GM12878 (cell line): ENCODE results near the gene ATP2C2. TPM values are rescaled to one million over a fixed set of nuclear protein-coding genes. Genes with fewer than 3 reads are reported as not detected.

Experiments used
- ATAC-seq: fragments of 200-7000 bp; cut with Tn5 transposase; 3 replicates; pipeline ENCODE4 v1.9.1; 2020; ENCODE audit warnings: mild to moderate bottlenecking, moderate library complexity
- BruUV-seq: library from RNA; stranded (reverse); fragments of 400-500 nt; replicated peaks from 2 replicates; lab custom pipeline; 2021; lab: Mats Ljungman, UMichigan
- CTCF ChIA-PET: fragments of 300-600 bp; sonication (Branson Sonifier 250); formaldehyde crosslinking; extraction: SDS; loops from one replicate; lab custom pipeline; 2021; ENCODE audit warnings: inconsistent platforms; lab: Yijun Ruan, JAX
- POLR2A ChIA-PET: fragments of 350-600 bp; formaldehyde crosslinking; extraction: SDS; loops from one replicate; lab custom pipeline; 2021; ENCODE audit warnings: inconsistent platforms; lab: Charles Lee
- RAD21 ChIA-PET: fragments of 300-600 bp; sonication (Branson Sonifier 250); formaldehyde crosslinking; loops from one replicate; lab custom pipeline; 2023; ENCODE audit warnings: antibody characterized with exemption; ENCODE audit not compliant: unreplicated experiment; lab: Charles Lee
- SMC1A ChIA-PET: fragments of 300-600 bp; sonication (Branson Sonifier 250); formaldehyde crosslinking; loops from one replicate; lab custom pipeline; 2023; ENCODE audit not compliant: unreplicated experiment, uncharacterized antibody; lab: Charles Lee
- DNase-seq: peaks from one replicate; pipeline ENCODE4 v3.0.0-alpha.2; 2011; ENCODE audit warnings: low read depth, low spot score
- FAIRE-seq: peaks from 3 replicates; lab custom pipeline; 2011; peaks lifted over from hg19 to GRCh38; lab: Jason Lieb, UNC
- H2AFZ ChIP-seq: 2 replicates; pipeline ENCODE4 v1.6.0; 2011; ENCODE audit warnings: low read depth, low read length, control low read depth; ENCODE audit not compliant: control insufficient read depth
- H3K27ac ChIP-seq: 2 replicates; pipeline ENCODE4 v1.5.1; 2011; ENCODE audit warnings: control low read depth; ENCODE audit not compliant: control insufficient read depth, insufficient read depth
- H3K27me3 ChIP-seq, 2 experiments: replicated peaks in 1 of 2; 2 replicates each; pipeline versions ENCODE4 v1.6.0 to v1.6.1; 2011; ENCODE audit warnings: low read length in 1 of 2; ENCODE audit not compliant: control insufficient read depth in 2 of 2, insufficient read depth in 2 of 2
- H3K36me3 ChIP-seq, 2 experiments: 2 replicates each; pipeline ENCODE4 v1.5.1; 2011; ENCODE audit warnings: low read length in 1 of 2; ENCODE audit not compliant: control insufficient read depth in 2 of 2, insufficient read depth in 2 of 2
- H3K4me1 ChIP-seq: 2 replicates; pipeline ENCODE4 v1.6.1; 2011; ENCODE audit warnings: mild to moderate bottlenecking, low read length, moderate library complexity, mixed read lengths; ENCODE audit not compliant: control insufficient read depth, insufficient read depth
- H3K4me2 ChIP-seq: 2 replicates; pipeline ENCODE4 v1.6.0; 2011; ENCODE audit warnings: control low read depth; ENCODE audit not compliant: control insufficient read depth, insufficient read depth
- H3K4me3 ChIP-seq: fragments of 200-600 bp; sonication (generic); 2 replicates; pipeline ENCODE4 v1.5.1; 2016
- H3K79me2 ChIP-seq: 2 replicates; pipeline ENCODE4 v1.6.0; 2011; ENCODE audit warnings: low read length; ENCODE audit not compliant: control insufficient read depth, insufficient read depth
- H3K9ac ChIP-seq: 2 replicates; pipeline ENCODE4 v1.8.0; 2011; ENCODE audit warnings: low read length, control low read depth, mixed read lengths; ENCODE audit not compliant: control insufficient read depth, insufficient read depth
- H3K9me3 ChIP-seq: replicated peaks from 3 replicates; pipeline ENCODE4 v1.5.1; 2011; ENCODE audit warnings: mild to moderate bottlenecking, low read length; ENCODE audit not compliant: control insufficient read depth, insufficient read depth
- H4K20me1 ChIP-seq: 2 replicates; pipeline ENCODE4 v1.6.0; 2011; ENCODE audit not compliant: control insufficient read depth, insufficient read depth
- BMI1 ChIP-seq: fragments of 450-650 bp; IDR thresholded peaks from 2 replicates; pipeline ENCODE4 v1.6.1; 2016; ENCODE audit warnings: mild to moderate bottlenecking, moderate library complexity, borderline replicate concordance
- CBX5 ChIP-seq: sonication (generic); IDR thresholded peaks from 2 replicates; pipeline ENCODE4 v1.6.1; 2016; ENCODE audit warnings: low read depth, moderate library complexity, mild to moderate bottlenecking, inconsistent platforms
- FOS ChIP-seq: IDR thresholded peaks from 3 replicates; pipeline ENCODE4 v1.6.1; 2011; ENCODE audit warnings: borderline replicate concordance; ENCODE audit not compliant: insufficient read length; ENCODE audit errors: extremely low read depth
- FOXM1 ChIP-seq: IDR thresholded peaks from 2 replicates; pipeline ENCODE4 v1.6.1; 2012; ENCODE audit warnings: low read depth, mild to moderate bottlenecking, inconsistent platforms, low read length, moderate library complexity
- IKZF2 ChIP-seq, 2 experiments: fragments of 450-650 bp; IDR thresholded peaks; 2 replicates each; pipeline ENCODE4 v1.6.1; 2017; ENCODE audit warnings: mild to moderate bottlenecking in 2 of 2, moderate library complexity in 2 of 2
- MEF2A ChIP-seq: IDR thresholded peaks from 2 replicates; pipeline ENCODE4 v1.6.1; 2011; ENCODE audit warnings: low read depth, mild to moderate bottlenecking, low read length, moderate library complexity; ENCODE audit not compliant: insufficient read depth
- MTA2 ChIP-seq: fragments of 450-650 bp; IDR thresholded peaks from 2 replicates; pipeline ENCODE4 v1.6.1; 2016; ENCODE audit warnings: low read depth, mild to moderate bottlenecking, moderate library complexity
- POLR2AphosphoS5 ChIP-seq: IDR thresholded peaks from 2 replicates; pipeline ENCODE4 v1.6.1; 2011; ENCODE audit warnings: mild to moderate bottlenecking, low read length, inconsistent platforms
- POU2F2 ChIP-seq: IDR thresholded peaks from 3 replicates; pipeline ENCODE4 v1.6.1; 2011; ENCODE audit warnings: low read depth, mild to moderate bottlenecking, low read length, borderline replicate concordance
- RCOR1 ChIP-seq: conservative IDR thresholded peaks from 2 replicates; pipeline ENCODE4 v1.6.1; 2012; ENCODE audit warnings: low read depth, low read length, improper control_type of control experiment
- STAT3 ChIP-seq: IDR thresholded peaks from 2 replicates; pipeline ENCODE4 v1.6.1; 2011; ENCODE audit warnings: low read depth, low read length, improper control_type of control experiment
- WGBS: methylation state at CpG from one replicate; pipeline ENCODE4 v1.1.6; 2016; ENCODE audit warnings: low lambda C conversion rate; ENCODE audit not compliant: insufficient replicate concordance, insufficient coverage; ENCODE audit errors: missing lambda C conversion rate; 5-methylcytosine and 5-hydroxymethylcytosine counted together
- in situ Hi-C: fragments of 300-500 bp; cut with MboI; formaldehyde crosslinking; loops from 9 replicates; pipeline ENCODE4 v1.14.3; 2018; ENCODE audit warnings: mixed read lengths
- intact Hi-C: fragments of 100-400 bp; cut with micrococcal nuclease; formaldehyde crosslinking; loops from one replicate; pipeline ENCODE4 v1.14.2; 2022; ENCODE audit not compliant: unreplicated experiment
- polyA plus RNA-seq, 11 experiments: library from polyadenylated mRNA; depleted of rRNA in 4 of 11; unstranded in 6 of 11; stranded (reverse) in 5 of 11; fragments of >200 nt; fragmentation: Nextera tagmentation in 4 of 11; fragmentation: Illumina TruSeq in 1 of 11; extraction: Ambion mirVana in 4 of 11; extraction: Trizol in 1 of 11; gene quantifications; 1 replicate in 1 of 11; 2 replicates in 10 of 11; pipeline versions ENCODE4 v1.2.1 to v1.2.3, GENCODE V29; 2011 to 2016; ENCODE audit warnings: inconsistent platforms in 2 of 11, missing spikeins in 2 of 11, low read depth in 1 of 11
- total RNA-seq, 4 experiments: library from RNA; depleted of rRNA in 3 of 4; stranded (reverse); fragments of >200 nt in 3 of 4; fragmentation: Illumina TruSeq in 1 of 4; extraction: Trizol in 1 of 4; gene quantifications; 2 replicates each; pipeline versions ENCODE4 v1.2.1 to v1.2.3, GENCODE V29; 2013 to 2021
- TF ChIP-seq, protein P1 (sequence below): IDR thresholded peaks from 2 replicates; pipeline ENCODE4 v1.6.1; 2011; ENCODE audit warnings: low read depth, mild to moderate bottlenecking, low read length, moderate library complexity, borderline replicate concordance; ENCODE audit errors: extremely low read depth
- TF ChIP-seq, protein P2 (sequence below): fragments of 150-350 bp; IDR thresholded peaks from 2 replicates; pipeline ENCODE4 v1.6.1; 2014; ENCODE audit warnings: mild to moderate bottlenecking, low read depth, low read length
- TF ChIP-seq, protein P3 (sequence below): IDR thresholded peaks from 2 replicates; pipeline ENCODE4 v1.6.1; 2012; ENCODE audit warnings: low read depth, low read length, improper control_type of control experiment

ATP2C2 gene
- total and polyA plus RNA-seq, 10 of the 15 experiments (the other 5 are each of a cell fraction or from before 2014, with no cell fraction given): 0.05 to 0.19 TPM; not detected in 8

GRCh38 chr16:84501077-84501735 is 132.9 kb downstream of the ATP2C2 start:
- TF ChIP-seq BMI1: no peak
- TF ChIP-seq IKZF2 (IDR thresholded peaks at IDR 0.05): no peak
- no peak for TF ChIP-seq FOXM1
- no peak for TF ChIP-seq POLR2AphosphoS5
- no peak for TF ChIP-seq STAT3
- TF ChIP-seq POU2F2: no peak
- TF ChIP-seq MTA2: no peak
- TF ChIP-seq, protein P1, sequence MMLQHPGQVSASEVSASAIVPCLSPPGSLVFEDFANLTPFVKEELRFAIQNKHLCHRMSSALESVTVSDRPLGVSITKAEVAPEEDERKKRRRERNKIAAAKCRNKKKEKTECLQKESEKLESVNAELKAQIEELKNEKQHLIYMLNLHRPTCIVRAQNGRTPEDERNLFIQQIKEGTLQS: no peak
- no peak for TF ChIP-seq CBX5
- TF ChIP-seq MEF2A: no peak
- no peak for TF ChIP-seq FOS
- TF ChIP-seq, protein P2, sequence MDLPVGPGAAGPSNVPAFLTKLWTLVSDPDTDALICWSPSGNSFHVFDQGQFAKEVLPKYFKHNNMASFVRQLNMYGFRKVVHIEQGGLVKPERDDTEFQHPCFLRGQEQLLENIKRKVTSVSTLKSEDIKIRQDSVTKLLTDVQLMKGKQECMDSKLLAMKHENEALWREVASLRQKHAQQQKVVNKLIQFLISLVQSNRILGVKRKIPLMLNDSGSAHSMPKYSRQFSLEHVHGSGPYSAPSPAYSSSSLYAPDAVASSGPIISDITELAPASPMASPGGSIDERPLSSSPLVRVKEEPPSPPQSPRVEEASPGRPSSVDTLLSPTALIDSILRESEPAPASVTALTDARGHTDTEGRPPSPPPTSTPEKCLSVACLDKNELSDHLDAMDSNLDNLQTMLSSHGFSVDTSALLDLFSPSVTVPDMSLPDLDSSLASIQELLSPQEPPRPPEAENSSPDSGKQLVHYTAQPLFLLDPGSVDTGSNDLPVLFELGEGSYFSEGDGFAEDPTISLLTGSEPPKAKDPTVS: no peak
- no peak for TF ChIP-seq RCOR1
- TF ChIP-seq, protein P3, sequence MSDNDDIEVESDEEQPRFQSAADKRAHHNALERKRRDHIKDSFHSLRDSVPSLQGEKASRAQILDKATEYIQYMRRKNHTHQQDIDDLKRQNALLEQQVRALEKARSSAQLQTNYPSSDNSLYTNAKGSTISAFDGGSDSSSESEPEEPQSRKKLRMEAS: no peak
- TF ChIP-seq, all 136 proteins: peak for 0
- no peaks in the 10 kb centered on the region for H3K36me3 ChIP-seq
- no peak overlapping the region for H2AFZ ChIP-seq
- peaks cover 22% of the 10 kb centered on the region for H3K4me1 ChIP-seq
- H3K79me2 ChIP-seq: peaks cover 15% of the 10 kb centered on the region
- H3K9ac ChIP-seq: no peak overlapping the region
- H3K4me2 ChIP-seq: no peak overlapping the region
- no peaks in the 10 kb centered on the region for H3K27me3 ChIP-seq
- H4K20me1 ChIP-seq: no peaks in the 10 kb centered on the region
- H3K9me3 ChIP-seq: no peaks in the 10 kb centered on the region
- DNase-seq: no peak
- in situ Hi-C loops (loop anchor here (25.0 kb wide), 1 partner anchor 461 kb away; no protein-coding TSS in a partner anchor), intact Hi-C loops (loop anchor here (10.0 kb wide), 1 partner anchor 546 kb away; the partner anchor contains the start of gene OSGIN1)
- no peak for FAIRE-seq
- ChIA-PET SMC1A (no interaction called here), CTCF (no interaction called here), RAD21 (no interaction called here), POLR2A (no interaction called here)
- BruUV-seq: no TSS peak
- H3K4me3 ChIP-seq: no peak overlapping the region
- no peak overlapping the region for H3K27ac ChIP-seq
- no peak for ATAC-seq
- 80% methylated on average over 9 of the region's 12 CpGs for WGBS
